Omental fat pad (tissue), 4 donors: ENCODE measurements around the gene BCDIN3D. TPM values are rescaled to one million over a fixed set of nuclear protein-coding genes. Genes with fewer than 3 reads are reported as not detected.

Experiments used
- ATAC-seq: fragments of 150-250 bp; one replicate; pipeline ENCODE4 v1.9.1; 2016; ENCODE audit warnings: mild to moderate bottlenecking, moderate library complexity; ENCODE audit not compliant: low FRiP score
- DNase-seq: peaks from one replicate; pipeline ENCODE4 v3.0.0-alpha.2; 2019; ENCODE audit warnings: low spot score
- total RNA-seq, 4 donors: library from RNA; depleted of rRNA; stranded (reverse); fragments of >200 nt; gene quantifications; one replicate each; pipeline ENCODE4 v1.1.0, GENCODE V29; 2016
- TF ChIP-seq, protein P1 (sequence below), 3 donors: fragments of 450-650 bp; IDR thresholded peaks; one replicate each; pipeline ENCODE4 v1.5.1; 2016 to 2017; ENCODE audit warnings: antibody characterized with exemption in 3 of 3, mild to moderate bottlenecking in 3 of 3, moderate library complexity in 2 of 3

The BCDIN3D gene
- total RNA-seq, 4 donors from 2014 or later = 1.9 to 3.5 (median 2.8) TPM

DNA sequence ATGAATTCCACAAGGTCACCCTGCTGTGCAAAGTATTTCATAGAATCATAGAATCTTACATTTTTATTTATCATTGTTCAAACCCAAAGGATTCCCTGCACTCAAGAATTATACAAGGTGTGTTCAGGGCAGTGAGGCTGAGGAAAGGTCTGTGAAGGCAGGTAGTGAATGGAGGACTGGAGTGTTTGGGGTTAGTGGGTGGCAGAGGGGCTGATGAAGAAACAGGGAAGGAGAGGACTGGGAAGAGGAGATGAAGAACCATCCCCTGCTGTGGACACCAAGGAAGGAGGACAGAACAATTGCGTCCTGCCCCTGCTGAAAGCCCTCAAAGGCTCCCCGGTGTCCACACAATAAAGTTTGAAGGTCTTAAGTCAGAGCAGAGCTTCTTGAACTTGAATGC is 10.8 kb upstream of the BCDIN3D start:
- ATAC-seq = no peak

DNA sequence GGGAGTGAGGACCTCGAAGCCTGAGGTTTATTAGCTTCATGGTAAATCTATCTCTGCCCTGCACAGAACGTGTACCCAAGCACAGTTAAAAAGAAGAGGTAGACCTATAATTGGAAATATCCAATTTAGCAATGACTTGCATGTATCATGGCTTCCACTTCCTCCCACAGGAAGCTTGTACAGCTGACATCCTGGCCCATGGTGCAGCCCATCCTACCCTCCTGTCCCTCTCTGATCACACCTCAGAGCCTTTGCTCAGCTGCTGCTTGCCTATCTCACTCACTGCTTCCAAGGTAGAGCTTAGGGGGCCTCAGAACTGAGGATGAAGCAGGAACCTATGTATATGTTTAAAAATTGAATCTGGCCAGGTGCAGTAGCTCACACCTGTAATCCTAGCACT is 4.3 kb upstream of the BCDIN3D start:
- ATAC-seq = no peak
- no peak for DNase-seq
- TF ChIP-seq, protein P1, sequence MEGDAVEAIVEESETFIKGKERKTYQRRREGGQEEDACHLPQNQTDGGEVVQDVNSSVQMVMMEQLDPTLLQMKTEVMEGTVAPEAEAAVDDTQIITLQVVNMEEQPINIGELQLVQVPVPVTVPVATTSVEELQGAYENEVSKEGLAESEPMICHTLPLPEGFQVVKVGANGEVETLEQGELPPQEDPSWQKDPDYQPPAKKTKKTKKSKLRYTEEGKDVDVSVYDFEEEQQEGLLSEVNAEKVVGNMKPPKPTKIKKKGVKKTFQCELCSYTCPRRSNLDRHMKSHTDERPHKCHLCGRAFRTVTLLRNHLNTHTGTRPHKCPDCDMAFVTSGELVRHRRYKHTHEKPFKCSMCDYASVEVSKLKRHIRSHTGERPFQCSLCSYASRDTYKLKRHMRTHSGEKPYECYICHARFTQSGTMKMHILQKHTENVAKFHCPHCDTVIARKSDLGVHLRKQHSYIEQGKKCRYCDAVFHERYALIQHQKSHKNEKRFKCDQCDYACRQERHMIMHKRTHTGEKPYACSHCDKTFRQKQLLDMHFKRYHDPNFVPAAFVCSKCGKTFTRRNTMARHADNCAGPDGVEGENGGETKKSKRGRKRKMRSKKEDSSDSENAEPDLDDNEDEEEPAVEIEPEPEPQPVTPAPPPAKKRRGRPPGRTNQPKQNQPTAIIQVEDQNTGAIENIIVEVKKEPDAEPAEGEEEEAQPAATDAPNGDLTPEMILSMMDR (IDR thresholded peaks at IDR 0.05) = no peak

More for the DNA sequence above, 10.8 kb upstream of the BCDIN3D start:
- TF ChIP-seq, protein P1 (IDR thresholded peaks at IDR 0.05) = no peak
- no peak for DNase-seq

DNA sequence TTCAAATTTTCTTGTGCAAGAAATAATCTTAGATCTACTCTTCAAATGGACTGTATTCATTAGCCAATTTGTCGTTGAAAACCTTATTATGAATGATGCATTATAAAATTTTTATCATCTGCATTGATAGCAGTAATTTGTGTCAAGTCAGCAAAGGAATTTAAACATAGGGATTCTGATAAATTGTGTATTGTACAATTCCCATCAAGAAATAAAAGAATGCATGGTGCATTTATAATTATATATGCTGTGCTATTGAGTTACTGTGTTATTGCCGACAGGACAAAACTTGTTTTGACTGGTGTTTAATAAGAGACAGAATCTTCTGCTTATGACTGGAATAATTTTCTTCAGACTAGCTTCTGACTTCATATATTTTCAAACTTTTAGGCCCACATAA is 3.1 kb upstream of the BCDIN3D start:
- TF ChIP-seq, protein P1 (IDR thresholded peaks at IDR 0.05) = no peak
- DNase-seq (no peak), ATAC-seq (no peak)

DNA sequence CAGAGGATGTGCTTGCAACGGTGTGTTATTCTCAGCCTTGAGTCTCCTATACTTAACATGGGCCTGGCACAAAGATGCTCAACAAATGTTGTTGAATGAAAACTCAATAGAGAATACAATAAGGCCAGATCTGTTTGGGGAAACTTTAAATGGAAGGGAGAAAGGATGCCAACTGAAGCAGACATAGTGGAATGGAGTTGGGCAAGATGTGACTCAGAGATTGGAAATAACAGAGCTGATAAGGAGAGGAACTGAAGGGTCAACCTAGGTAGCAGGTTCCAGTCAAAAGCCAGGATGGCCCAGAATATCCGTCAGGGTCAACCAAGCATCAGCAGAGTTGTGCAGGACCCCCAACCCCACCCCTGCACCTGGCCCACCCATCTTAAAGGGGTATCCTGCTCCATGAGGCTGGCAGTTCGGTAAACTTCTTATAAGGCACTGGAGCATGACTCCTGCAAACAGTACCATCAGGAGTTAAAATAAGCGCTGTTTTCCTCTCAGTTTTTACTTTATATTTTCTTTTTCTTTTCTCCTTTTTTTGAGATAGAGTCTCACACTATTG is 1.1 kb upstream of the BCDIN3D start:
- TF ChIP-seq, protein P1 (IDR thresholded peaks at IDR 0.05) = no peak
- ATAC-seq (no peak), DNase-seq (no peak)

DNA sequence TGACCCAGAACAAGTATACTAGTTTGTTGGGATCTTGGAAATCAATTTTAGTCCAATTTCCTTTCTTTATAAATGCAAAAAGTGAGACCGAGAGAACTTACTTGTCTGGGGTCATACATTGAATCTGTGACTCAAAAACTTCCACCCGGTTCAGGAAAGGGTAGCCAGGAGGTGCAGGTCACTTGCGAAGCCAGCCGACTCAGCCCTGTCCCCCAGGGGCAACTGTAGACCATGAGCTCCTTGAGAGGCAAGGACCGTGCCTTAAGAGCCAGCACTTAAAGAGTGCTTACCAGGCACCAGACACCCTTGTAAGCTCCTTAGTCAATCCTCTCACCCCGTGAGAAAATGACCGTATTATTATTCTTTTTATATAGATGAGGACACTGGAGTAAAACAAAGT is 505 bp upstream of the BCDIN3D start:
- TF ChIP-seq, protein P1 (IDR thresholded peaks at IDR 0.05) = no peak
- DNase-seq (no peak), ATAC-seq (no peak)

DNA sequence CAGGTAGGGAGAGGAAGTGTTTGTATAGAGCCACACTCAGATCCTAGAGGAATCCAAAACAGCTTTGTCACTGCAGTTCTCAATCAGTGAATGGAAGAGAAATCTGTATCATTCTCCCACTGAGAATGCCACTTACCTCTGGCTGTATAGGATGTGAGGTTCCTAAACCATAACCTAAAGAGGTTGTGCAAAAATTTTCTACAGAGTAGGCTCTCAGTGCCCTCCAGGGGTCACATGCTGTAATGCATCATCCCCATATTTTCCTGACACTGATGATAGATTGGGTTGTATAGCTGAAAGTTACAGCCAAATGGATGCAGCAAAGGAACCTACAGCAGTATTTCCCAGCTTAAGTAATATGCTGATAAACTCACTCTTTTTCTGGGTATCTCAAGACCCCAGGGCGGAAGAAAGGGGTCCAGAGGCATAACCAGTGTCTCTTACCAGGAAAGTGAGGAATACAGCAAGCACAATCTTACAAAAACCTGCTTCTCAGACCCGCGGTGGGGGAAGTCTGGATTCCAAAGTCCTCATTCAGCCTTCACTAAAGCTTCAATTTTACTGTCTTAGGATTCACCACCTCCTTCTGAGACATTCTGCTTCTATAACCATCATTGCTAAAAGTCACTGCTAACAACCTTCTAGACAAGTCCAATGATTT is 3.8 kb downstream of the BCDIN3D start:
- DNase-seq (no peak), ATAC-seq (no peak)
- TF ChIP-seq, protein P1 (IDR thresholded peaks at IDR 0.05) = no peak

DNA sequence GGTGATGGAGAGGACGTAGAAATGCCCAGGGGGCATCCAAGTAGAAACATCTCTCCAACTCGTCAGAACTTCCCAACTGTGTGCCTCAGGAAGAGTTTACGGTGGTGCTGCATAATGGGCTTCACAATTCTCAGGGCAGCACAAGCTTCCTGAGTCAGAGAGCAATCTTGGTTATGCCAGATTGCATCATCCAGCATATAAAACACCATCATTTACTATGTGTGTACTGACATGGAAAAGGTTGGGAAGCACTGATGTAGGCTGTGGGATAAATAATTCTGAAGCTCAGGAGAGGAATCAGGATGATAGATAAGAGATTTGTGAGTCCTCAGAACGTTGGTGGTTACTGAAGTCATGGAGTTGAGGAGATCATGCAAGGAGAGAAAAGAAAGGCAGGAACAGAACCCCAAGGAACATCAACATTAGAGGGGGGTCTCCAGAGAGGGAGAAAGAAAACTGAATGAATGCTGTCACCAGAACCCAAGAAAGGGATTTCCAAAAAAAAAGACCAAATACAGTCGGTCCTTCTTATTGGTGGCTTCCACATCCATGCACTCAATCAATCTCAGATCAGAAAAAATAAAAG is 10.0 kb downstream of the BCDIN3D start:
- TF ChIP-seq, protein P1 (IDR thresholded peaks at IDR 0.05) = no peak
- DNase-seq (no peak), ATAC-seq (no peak)
